Sigmoid colon (tissue), 4 donors: ENCODE measurements around the gene CABP4.

ENCODE experiments used
- EP300 ChIP-seq, 4 donors: sonication (generic); formaldehyde crosslinking; IDR thresholded peaks; one replicate each; pipeline ENCODE4 v1.6.1; 2017; ENCODE audit warnings: antibody characterized with exemption in 4 of 4
- POLR2AphosphoS5 ChIP-seq, 4 donors: sonication (generic); formaldehyde crosslinking; IDR thresholded peaks; one replicate each; pipeline ENCODE4 v1.6.1; 2017; ENCODE audit warnings: antibody characterized with exemption in 4 of 4
- TF ChIP-seq, protein P1 (sequence below), 4 experiments: fragments of 450-650 bp in 3 of 4; fragments of 200-600 bp in 1 of 4; IDR thresholded peaks; one replicate each; pipeline ENCODE4 v1.5.1; 2016 to 2019; ENCODE audit warnings: antibody characterized with exemption in 4 of 4, mild to moderate bottlenecking in 3 of 4, moderate library complexity in 2 of 4

DNA sequence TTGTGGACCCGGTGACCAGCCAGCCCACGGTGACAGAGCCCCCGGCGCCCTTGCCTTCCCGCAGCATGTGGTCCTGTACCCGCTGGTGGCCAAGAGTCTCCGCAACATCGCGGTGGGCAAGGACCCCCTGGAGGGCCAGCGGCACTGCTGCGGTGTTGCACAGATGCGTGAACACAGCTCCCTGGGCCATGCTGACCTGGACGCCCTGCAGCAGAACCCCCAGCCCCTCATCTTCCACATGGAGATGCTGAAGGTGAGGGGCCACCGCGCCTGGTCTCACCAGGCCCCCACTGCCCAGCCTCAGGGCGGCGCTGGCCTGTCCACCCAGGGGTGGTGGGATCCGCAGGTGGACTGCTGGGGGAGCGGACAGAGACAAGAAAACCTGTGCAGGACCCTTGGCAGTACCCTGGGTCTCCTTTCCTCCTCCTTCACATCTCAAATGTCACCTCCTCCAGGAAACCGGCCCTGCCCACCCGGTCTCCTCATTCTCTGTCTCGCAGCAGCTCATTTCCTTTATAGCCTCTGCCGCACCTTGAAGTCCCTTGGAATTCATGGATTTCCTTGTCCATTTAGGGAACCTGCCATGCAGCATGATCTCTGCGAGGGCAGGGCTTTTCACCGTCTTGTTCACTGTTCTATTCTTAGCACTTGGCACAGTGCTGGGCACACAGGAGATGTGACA is 34.2 kb downstream of the CABP4 start:
- TF ChIP-seq, protein P1, sequence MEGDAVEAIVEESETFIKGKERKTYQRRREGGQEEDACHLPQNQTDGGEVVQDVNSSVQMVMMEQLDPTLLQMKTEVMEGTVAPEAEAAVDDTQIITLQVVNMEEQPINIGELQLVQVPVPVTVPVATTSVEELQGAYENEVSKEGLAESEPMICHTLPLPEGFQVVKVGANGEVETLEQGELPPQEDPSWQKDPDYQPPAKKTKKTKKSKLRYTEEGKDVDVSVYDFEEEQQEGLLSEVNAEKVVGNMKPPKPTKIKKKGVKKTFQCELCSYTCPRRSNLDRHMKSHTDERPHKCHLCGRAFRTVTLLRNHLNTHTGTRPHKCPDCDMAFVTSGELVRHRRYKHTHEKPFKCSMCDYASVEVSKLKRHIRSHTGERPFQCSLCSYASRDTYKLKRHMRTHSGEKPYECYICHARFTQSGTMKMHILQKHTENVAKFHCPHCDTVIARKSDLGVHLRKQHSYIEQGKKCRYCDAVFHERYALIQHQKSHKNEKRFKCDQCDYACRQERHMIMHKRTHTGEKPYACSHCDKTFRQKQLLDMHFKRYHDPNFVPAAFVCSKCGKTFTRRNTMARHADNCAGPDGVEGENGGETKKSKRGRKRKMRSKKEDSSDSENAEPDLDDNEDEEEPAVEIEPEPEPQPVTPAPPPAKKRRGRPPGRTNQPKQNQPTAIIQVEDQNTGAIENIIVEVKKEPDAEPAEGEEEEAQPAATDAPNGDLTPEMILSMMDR (IDR thresholded peaks at IDR 0.05), result no peak
- TF ChIP-seq EP300 (IDR thresholded peaks at IDR 0.05) (no peak), POLR2AphosphoS5 (IDR thresholded peaks at IDR 0.05) (no peak)
